CD4-positive, alpha-beta T cell (primary cell): Measurements from ENCODE around the gene HOXA5. TPM values are rescaled to one million over a fixed set of nuclear protein-coding genes. Genes with fewer than 3 reads are reported as not detected.

Experiments
- ATAC-seq: fragments of 200-7000 bp; cut with Tn5 transposase; one replicate; pipeline ENCODE4 v1.10.0; 2022; ENCODE audit warnings: mild to moderate bottlenecking; ENCODE audit not compliant: poor library complexity
- CTCF ChIA-PET: fragments of 350-600 bp; sonication (Branson Sonifier 250); formaldehyde crosslinking; loops from one replicate; lab custom pipeline; 2021; ENCODE audit warnings: antibody characterized with exemption, inconsistent platforms; lab: Charles Lee
- POLR2A ChIA-PET: fragments of 350-600 bp; sonication (Branson Sonifier 250); formaldehyde crosslinking; loops from one replicate; lab custom pipeline; 2021; ENCODE audit warnings: antibody characterized with exemption, inconsistent platforms; lab: Charles Lee
- DNase-seq, 14 experiments: peaks; one replicate each; pipeline ENCODE4 v3.0.0-alpha.2; 2013 to 2020; ENCODE audit warnings: mixed read lengths in 2 of 14
- H3K27ac ChIP-seq, 2 donors: one replicate each; pipeline versions ENCODE4 v1.5.1 to v1.7.0; 2013; ENCODE audit warnings: low read length in 2 of 2, low read depth in 1 of 2, mild to moderate bottlenecking in 1 of 2
- H3K27me3 ChIP-seq, 2 experiments: 1 replicate in 1 of 2; 2 replicates in 1 of 2; pipeline versions ENCODE4 v1.6.1 to v1.7.0; 2013; ENCODE audit warnings: low read length in 2 of 2, control low read depth in 1 of 2, mild to moderate bottlenecking in 1 of 2, moderate library complexity in 1 of 2; ENCODE audit not compliant: insufficient read depth in 2 of 2, control insufficient read depth in 1 of 2
- H3K36me3 ChIP-seq: one replicate; pipeline ENCODE4 v1.6.1; 2013; ENCODE audit warnings: low read length, control low read depth; ENCODE audit not compliant: insufficient read depth
- H3K4me1 ChIP-seq: one replicate; pipeline ENCODE4 v1.6.1; 2013; ENCODE audit warnings: low read length, control low read depth; ENCODE audit not compliant: insufficient read depth
- H3K4me3 ChIP-seq: one replicate; pipeline ENCODE4 v1.5.1; 2013; ENCODE audit warnings: mild to moderate bottlenecking, low read length, moderate library complexity
- H3K9me3 ChIP-seq, 2 experiments: 1 replicate in 1 of 2; 2 replicates in 1 of 2; pipeline versions ENCODE4 v1.6.1 to v1.7.0; 2013; ENCODE audit warnings: low read length in 2 of 2, mild to moderate bottlenecking in 2 of 2, control low read depth in 1 of 2, moderate library complexity in 1 of 2; ENCODE audit not compliant: control insufficient read depth in 1 of 2, insufficient read depth in 1 of 2
- H3K27ac Mint-ChIP-seq: one replicate; pipeline ENCODE4 v1.8.0; 2020; ENCODE audit warnings: mixed read lengths
- H3K27me3 Mint-ChIP-seq: one replicate; pipeline ENCODE4 v1.8.0; 2021; ENCODE audit warnings: mixed read lengths
- H3K36me3 Mint-ChIP-seq: one replicate; pipeline ENCODE4 v1.8.0; 2021; ENCODE audit warnings: low read depth, mixed read lengths
- H3K4me1 Mint-ChIP-seq: one replicate; pipeline ENCODE4 v1.8.0; 2021; ENCODE audit warnings: low read depth, mixed read lengths
- H3K4me3 Mint-ChIP-seq: one replicate; pipeline ENCODE4 v1.8.0; 2020; ENCODE audit warnings: mild to moderate bottlenecking, mixed read lengths
- H3K9me3 Mint-ChIP-seq: one replicate; pipeline ENCODE4 v1.8.0; 2020; ENCODE audit warnings: mixed read lengths
- CTCF ChIP-seq: fragments of 200-600 bp; IDR thresholded peaks from one replicate; pipeline ENCODE4 v1.8.0; 2022; ENCODE audit warnings: antibody characterized with exemption, mild to moderate bottlenecking
- intact Hi-C, 2 experiments: fragments of 100-400 bp; cut with DNase I in 1 of 2; cut with micrococcal nuclease in 1 of 2; formaldehyde crosslinking; loops; one replicate each; pipeline versions ENCODE4 v1.15.1 to v1.9.0; 2023 to 2025; cut with DNase I, micrococcal nuclease
- total RNA-seq, 174 experiments: library from RNA in 2 of 174; stranded (reverse) in 2 of 174; gene quantifications; one replicate each; pipeline ENCODE4 v1.2.3 and lab custom pipeline; 2021 to 2026

Gene HOXA5
- total RNA-seq, 2 experiments from 2014 or later, result not detected

- Histone ChIP-seq H3K4me1 (peaks cover 28% of the 10 kb centered on the region), H3K9me3 (peaks cover 0 to 45% of the 10 kb centered on the region in 2 experiments), H3K27me3 (peaks cover 71 to 92% of the 10 kb centered on the region in 2 experiments), H3K36me3 (no peaks in the 10 kb centered on the region), H3K27ac (no peak overlapping the region), H3K4me3 (no peak overlapping the region)
- DNase-seq, result no peak
- H3K4me1 Mint-ChIP-seq, result peaks cover 10% of the 10 kb centered on the region
- POLR2A ChIA-PET, result no interaction called here
- no peak overlapping the region for H3K4me3 Mint-ChIP-seq
- H3K36me3 Mint-ChIP-seq, result no peaks in the 10 kb centered on the region
- TF ChIP-seq CTCF, result no peak
- CTCF ChIA-PET, result interaction anchor here (0.8 to 2.0 kb wide), 5 partner anchors 9 to 19 kb away, joined by 3 to 13 read pairs (median 8); no protein-coding TSS in a partner anchor
- H3K27ac Mint-ChIP-seq, result no peak overlapping the region
- no peaks in the 10 kb centered on the region for H3K9me3 Mint-ChIP-seq
- no peak for ATAC-seq
- peaks cover 90% of the 10 kb centered on the region for H3K27me3 Mint-ChIP-seq
- intact Hi-C loops, result loop anchor here in 1 of 2 experiments (5.0 kb wide), 1 partner anchor 1226 kb away; no protein-coding TSS in a partner anchor
Measured at GRCh38 chr7:27178366-27178765, 34.9 kb upstream of the HOXA5 start.

DNA sequence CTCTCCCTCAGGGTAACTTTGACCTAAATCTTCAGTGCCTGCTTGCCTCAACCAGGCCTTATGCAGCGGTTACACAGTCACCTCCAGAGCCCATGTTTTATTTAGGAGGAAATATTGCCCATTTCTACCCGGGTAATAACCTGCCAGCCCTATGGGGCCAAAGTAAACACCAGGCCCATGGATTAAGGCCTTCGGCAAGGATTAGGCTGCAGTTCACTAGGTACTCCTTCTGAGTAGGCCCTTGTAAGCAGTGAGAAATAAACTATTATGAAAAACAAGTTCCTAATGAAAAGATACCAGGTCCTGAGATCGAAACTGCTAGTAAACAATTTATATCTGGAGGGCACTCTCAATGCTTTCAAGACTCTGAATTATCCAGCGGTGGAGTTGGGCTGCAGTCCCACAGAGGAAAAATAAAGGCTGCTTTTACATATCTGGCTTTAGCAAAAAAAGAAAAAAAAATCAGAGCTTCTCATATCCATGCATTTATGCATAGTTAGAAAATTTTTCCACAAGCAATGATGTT lies 34.4 kb upstream of the HOXA5 start:
- H3K36me3 ChIP-seq, result no peaks in the 10 kb centered on the region
- DNase-seq, result no peak
- no peak for ATAC-seq
- Mint-ChIP-seq H3K4me3 (no peak overlapping the region), H3K36me3 (no peaks in the 10 kb centered on the region), H3K9me3 (no peaks in the 10 kb centered on the region), H3K27me3 (peaks cover 87% of the 10 kb centered on the region), H3K4me1 (peaks cover 10% of the 10 kb centered on the region), H3K27ac (no peak overlapping the region)
- no peak overlapping the region for H3K4me3 ChIP-seq
- ChIA-PET POLR2A (no interaction called here), CTCF (interaction anchor here (1.8 to 2.2 kb wide), 2 partner anchors 17 to 27 kb away, joined by 8 read pairs; no protein-coding TSS in a partner anchor)
- intact Hi-C loops, result loop anchor here in 1 of 2 experiments (5.0 kb wide), 1 partner anchor 1226 kb away; no protein-coding TSS in a partner anchor
- peaks cover 70 to 92% of the 10 kb centered on the region in 2 experiments for H3K27me3 ChIP-seq
- peaks cover 0 to 44% of the 10 kb centered on the region in 2 experiments for H3K9me3 ChIP-seq
- H3K27ac ChIP-seq, result no peak overlapping the region
- TF ChIP-seq CTCF, result no peak
- peaks cover 27% of the 10 kb centered on the region for H3K4me1 ChIP-seq

DNA sequence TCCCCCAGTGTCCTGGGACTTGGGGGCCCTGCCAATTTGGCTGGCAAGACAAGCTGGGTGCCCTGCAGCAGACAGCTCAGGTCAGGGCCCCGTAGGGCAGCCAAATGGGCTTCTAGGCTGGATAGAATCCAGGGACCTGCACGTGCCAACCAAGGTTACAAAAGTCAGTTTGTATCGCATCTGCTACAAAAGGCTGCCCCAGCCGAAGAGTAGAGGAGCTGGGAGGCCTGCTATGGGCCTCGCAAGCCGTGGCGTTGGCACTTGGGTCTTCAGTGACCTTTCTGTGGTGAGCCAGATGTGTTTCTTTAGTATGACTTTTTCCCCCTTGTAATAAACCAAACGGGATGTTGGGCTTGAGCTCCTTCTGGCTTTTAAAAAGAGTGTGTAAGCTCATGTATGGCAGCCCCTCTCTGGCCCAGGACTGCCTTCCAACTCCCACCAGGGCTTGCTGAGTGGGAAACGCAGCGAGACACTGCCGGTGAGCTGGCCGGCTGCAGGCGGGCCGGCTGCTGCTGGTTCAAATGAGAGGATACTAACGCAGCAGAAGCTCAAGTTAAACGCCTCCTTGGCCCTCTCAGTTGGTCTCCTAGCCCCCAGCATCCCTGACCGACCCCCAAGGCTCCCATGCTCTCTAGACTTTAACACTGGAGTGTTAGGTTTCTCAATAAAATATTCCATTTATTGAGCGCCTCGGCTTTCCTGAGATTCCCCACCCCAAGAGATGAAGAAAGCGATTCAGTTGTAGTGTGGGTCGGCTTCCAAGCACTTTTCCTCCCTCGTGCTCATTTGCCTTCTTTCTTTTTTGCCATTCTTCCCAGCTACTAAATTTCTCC lies 33.7 kb upstream of the HOXA5 start:
- Histone ChIP-seq H3K27me3 (peaks cover 70 to 92% of the 10 kb centered on the region in 2 experiments), H3K36me3 (no peaks in the 10 kb centered on the region), H3K9me3 (peaks cover 0 to 50% of the 10 kb centered on the region in 2 experiments), H3K4me3 (no peak overlapping the region), H3K4me1 (peaks cover 34% of the 10 kb centered on the region), H3K27ac (no peak overlapping the region)
- CTCF ChIA-PET, result interaction anchor here (1.2 to 2.2 kb wide), 3 partner anchors 16 to 1282 kb away, joined by 3 to 8 read pairs (median 8); no protein-coding TSS in a partner anchor
- Mint-ChIP-seq H3K36me3 (no peaks in the 10 kb centered on the region), H3K27ac (no peak overlapping the region), H3K9me3 (no peaks in the 10 kb centered on the region), H3K4me3 (no peak overlapping the region), H3K27me3 (peaks cover 86% of the 10 kb centered on the region), H3K4me1 (peaks cover 14% of the 10 kb centered on the region)
- ATAC-seq, result no peak
- POLR2A ChIA-PET, result interaction anchor here (1.0 kb wide), 1 partner anchor 11 kb away, joined by 3 read pairs; no protein-coding TSS in a partner anchor
- TF ChIP-seq CTCF, result no peak
- intact Hi-C loops, result loop anchor here in 1 of 2 experiments (5.0 kb wide), 1 partner anchor 1225 kb away; no protein-coding TSS in a partner anchor
- DNase-seq, result no peak
